NOMO-1 (cell line): ENCODE results near the gene MDM1.

ENCODE experiments used
- DNase-seq, 2 experiments: peaks; one replicate each; lab custom pipeline; 2025; ENCODE audit not compliant: unreplicated experiment in 2 of 2; lab: John Stamatoyannopoulos, UW

The MDM1 gene, protein sequence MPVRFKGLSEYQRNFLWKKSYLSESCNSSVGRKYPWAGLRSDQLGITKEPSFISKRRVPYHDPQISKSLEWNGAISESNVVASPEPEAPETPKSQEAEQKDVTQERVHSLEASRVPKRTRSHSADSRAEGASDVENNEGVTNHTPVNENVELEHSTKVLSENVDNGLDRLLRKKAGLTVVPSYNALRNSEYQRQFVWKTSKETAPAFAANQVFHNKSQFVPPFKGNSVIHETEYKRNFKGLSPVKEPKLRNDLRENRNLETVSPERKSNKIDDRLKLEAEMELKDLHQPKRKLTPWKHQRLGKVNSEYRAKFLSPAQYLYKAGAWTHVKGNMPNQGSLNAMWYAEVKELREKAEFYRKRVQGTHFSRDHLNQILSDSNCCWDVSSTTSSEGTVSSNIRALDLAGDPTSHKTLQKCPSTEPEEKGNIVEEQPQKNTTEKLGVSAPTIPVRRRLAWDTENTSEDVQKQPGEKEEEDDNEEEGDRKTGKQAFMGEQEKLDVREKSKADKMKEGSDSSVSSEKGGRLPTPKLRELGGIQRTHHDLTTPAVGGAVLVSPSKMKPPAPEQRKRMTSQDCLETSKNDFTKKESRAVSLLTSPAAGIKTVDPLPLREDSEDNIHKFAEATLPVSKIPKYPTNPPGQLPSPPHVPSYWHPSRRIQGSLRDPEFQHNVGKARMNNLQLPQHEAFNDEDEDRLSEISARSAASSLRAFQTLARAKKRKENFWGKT

DNA sequence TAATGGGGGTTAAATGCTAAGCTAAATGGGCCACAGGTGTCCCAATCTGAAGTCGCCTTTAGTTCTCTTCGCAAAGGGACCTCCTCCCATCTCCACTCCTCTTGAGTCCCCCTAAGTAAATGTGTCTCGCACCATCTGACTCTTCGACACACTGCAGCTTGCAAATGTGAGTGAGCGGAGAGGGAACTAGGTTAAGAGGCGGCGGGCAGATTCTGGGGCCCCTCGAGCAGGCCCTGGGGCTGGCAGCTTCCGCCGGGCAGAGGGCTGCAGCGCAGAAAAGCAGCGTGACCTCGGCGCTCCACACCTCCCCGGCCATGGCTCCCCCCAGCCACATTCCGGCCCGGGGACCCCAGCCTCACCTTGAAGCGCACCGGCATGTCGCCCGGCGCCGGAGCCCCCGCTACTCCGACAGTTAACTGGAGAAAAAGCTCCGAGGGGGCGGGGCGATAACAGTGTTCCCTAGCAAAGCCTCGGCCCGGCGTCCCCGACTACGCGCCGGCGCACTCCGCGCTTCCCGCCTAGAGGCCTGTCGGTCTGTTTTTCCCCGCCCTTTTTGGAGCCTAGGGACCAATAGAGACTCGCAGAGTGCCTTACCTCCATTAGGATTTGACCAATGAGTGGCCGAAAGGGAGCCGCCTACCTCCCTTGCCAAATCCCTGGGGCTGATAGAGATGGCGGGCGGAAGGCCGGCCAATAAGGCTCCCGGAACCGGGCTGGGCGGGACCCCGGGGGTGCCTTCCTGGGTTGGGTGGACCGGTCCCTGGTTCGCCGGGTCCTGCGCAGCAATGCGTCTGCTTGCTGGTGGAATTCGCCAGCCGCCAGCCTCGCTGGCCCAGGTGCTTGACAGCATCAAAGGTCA is at the start of gene MDM1:
Gene MDM1, minus strand, starts transcription at position 494 of the 859 bp plus-strand sequence. Its CDS starts 117 bp downstream, at position 377.
- peak; percentile 96 to 99 for DNase-seq

DNA sequence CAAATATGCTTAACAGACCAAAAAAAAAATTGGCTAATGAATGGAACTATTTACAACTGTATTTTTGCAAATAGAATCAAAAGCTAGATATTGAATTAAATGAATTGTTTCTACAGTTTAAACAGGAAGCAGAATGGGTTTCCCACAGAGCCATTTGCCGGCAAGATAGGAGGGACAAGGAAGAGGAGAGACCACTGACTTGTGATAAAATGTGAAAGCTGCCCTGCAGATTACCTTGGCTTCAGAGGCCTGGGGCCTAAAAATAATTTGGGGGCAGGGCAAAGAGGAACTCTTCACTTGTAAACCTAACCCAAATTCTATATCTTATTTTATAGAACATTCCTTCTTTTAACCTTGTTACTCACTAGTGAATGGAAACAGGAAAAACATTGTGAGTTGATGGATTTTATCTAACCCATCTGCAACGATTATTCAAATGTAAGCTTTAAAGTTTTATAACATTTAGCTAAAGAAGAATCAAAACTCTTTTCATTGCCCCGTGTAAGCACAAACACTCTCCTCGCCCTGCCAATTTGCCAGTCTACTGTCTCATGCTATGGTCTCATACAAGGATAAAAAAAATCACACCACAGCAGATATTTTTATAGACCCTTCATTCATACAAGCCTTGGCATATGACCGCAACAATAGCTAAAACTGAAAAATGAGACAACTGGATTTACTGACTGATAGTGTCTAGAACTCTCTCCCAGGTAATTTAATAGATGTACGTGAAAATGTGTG is 49.5 kb upstream of the MDM1 start:
- DNase-seq, result no peak

DNA sequence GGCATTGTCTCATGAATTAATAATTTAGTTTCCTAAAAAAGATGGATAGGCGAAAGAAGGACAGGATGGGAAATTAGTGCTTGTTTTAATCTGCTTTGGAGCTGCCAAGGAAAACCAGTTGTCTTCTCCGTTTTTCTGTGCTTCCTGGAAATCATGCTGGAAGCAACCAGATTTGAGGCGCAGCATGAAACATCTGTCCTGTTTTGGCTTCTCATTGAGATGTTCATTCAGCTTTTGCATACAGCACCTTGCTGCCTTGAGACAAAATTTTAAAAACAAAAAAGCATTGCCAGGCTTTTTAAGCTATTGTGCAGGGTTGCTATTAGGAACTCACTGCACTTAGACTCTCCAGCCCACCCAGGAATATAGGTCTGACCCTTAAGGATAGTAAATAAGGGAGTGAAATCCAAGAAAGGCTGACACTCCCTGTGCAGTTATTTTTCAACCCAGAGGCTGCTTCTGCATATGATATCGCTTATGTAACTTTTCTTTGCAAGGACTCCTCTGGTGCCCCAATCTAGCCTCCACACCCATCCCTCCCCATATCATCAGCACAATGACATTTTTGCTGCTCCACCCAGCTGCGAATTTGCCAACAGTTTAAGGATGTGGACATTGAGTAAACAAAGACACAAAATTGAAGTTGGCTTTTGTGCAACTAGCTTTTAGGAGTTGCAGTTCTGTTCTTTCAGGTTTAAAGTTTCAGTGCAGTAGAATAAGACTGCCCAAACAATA is 46.9 kb upstream of the MDM1 start:
- peak; percentile 71 to 85 for DNase-seq

DNA sequence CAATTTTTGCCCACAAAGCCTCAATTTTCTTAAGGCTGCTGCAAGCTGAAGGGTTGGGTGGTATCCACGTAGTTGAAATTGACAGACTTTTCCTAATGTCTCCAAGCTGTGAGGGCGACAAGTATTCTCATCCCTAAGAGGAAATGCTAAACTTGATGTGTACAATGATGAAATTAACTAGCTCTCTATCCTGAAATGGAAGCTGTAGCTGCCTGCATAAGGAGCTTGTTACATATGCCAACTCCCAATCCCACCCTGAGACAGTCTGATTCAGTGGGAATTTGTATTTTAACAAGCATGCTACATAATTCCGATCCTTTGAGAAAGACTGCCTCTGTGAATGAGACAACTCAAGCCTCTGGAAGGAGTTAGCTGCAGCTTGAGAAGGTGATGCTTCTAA is 45.7 kb upstream of the MDM1 start:
- no peak for DNase-seq

DNA sequence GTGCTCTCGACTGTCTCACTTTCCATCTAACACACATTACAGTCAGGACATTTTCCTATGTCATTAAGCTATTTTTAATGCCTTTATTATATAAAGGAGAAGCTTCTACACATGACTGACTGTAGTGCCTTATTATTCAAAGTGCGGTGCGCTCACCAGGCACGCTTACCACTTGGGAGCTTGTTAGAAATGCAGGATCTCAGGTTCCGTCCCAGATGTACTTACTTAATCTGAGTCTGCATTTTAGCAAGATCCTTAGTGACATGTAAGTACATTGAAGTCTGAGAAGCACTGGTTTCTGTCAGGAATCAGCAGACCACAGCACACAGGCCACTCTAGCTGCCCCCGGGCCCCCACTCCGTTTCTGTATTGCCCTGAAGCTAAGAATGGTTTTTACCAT is 44.7 kb upstream of the MDM1 start:
- DNase-seq, result no peak

DNA sequence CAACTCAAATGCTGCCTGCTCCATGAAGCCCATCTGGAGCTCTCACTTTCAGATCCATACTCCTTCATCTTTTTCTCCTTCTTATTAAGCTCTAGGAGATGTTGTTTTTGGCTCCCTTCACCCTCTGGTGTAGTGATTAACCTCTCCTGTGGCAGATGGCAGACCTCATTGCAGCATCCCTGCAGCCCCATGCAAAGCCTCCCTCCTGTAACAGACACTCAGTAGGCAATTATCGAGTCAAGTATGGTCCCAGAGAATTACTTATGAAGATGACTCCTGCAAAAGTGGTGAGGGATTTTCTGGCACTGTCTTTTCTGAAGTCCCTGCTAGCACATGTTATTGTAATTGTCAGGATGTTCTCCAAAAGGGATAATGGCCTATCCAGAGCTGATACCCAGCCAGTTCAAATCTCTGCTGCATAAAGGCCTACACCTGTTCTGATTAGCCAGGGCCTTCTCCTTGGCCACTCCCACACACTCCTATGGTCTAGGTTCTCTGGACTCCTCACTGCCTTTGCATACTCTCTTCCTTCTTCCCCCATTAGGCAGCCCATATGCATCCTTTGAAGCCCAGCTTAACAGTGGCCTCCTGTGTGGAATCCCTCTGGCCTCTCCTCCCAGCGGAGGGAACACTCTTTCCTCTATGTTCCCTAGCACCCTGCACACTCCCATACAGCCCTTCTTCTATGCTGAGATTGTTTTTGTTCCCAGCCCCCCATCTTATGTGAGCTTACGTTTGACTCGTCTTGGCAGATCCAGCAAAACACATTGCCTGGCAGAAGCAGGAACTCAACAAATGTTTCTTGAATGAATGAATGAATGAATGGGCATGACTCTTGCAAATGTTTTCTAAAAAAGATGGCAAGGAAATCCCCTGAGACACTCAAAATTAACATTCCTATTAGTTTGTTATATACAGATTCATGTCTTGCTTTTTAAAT is 43.9 kb upstream of the MDM1 start:
- no peak for DNase-seq

DNA sequence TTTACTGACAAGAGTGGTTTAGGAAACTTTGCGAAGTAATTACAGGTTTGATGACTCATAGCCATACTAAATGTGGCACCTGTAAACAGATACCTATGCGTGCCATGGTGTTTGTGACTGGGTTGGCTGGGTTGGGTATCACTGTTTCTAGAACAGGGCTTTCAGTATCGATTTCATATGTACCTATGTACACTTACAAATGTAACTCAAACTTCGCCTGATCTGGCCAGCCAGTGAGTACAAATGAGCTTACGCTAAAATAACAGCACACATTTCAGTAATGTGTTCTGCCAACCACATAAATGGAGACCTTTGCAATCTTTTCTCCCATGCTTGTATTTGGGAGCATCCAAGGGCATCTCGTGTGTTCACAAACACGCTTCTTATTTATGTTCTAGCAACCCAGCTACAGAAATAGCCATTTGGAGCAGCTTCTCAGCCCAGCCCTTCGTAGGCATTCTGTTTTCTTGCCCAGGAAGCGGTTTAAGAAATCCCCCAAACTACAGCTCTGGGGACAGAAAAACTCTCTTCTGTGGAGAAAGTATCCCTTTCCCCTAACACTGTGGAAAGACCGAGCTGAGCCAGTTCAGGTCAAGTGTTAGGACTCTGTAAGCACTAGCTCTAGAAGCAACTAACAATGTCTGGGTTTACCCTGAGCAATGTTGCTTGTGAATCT is 42.3 kb upstream of the MDM1 start:
- DNase-seq, result no peak

DNA sequence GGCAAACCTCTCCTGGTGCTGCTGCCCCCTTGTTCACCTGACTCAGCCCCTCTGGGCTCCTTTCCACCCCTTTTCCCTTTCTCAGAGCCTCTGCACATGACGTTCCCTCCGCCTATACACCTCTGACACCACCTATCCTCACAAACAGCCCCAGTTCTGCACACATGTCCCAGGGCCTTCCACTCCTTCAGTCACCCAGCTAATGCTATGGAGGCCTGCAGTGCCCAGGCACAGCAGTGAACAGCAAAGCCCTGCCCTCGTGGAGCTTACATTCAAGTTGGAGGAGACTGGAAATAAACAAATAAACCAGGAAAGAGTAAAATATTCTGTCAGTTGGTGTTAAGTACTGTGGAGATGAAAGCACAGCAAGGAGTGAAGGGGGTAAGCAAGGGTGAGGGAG is 38.5 kb upstream of the MDM1 start:
- no peak for DNase-seq

DNA sequence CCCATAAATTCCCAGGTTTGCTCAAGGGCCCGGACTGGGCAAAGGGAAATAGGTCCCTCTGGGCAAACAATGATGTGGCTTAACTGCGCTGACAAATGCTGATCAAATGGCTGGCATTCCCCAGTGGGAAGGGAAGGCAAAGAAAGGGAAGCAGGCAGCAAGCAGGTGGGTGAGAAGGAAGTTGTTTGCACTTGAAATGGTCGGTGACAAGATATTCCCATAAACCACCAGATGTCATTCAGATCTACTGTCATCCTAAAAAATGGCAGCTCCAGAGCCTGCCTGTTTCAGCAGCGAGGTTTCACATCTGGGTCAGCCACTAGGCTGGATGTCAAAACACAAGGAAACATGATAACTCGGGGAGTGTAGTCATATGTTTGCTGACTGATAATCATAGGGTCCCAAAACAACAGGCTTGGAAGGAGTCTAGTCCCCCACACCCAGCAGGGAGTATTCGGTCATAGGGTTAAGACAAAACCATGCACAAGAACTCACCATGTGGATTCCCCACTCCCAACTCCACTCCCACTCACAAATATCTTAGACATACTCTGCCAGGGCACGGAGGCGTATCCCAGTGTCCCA is 37.9 kb upstream of the MDM1 start:
- no peak for DNase-seq

DNA sequence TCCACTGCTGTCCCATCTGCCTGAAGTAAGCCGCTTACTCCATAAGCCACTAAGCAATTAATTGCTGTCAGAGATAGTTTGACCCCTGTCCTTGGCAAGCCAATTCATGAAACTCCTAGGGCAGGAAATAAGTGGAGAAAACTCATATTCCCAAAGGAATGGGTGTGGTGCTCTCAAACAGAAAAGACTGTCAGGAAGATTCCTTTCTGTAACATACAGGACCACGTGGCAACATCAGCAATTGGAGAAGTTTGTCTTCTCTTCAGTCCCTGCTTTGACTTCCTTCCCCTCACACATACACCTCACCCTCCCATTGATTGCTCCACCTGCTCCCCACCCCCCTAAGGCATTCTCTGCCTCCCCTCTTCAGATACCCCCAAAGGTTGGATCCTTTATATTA is 36.2 kb upstream of the MDM1 start:
- peak in 1 of 2 experiments; percentile 21 for DNase-seq

DNA sequence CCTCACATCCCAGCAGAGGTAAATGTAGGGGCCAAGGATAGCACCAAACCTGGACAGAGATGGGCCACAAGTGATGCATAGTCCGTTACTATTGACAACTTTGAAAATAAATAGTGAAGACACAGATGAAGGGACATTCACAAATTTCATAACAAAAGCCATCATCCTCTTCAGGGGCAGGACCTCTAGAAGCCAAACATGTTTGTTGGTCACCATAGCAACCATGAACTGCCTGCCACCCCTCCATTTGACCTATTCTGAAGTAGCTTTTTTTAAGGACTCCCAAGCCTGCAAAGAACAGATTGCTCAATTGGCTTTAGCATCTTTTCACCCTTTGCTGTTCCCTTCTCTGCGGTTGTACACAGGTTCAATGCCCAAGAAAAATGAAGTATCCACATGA is 35.7 kb upstream of the MDM1 start:
- DNase-seq, result peak in 1 of 2 experiments; percentile 13

DNA sequence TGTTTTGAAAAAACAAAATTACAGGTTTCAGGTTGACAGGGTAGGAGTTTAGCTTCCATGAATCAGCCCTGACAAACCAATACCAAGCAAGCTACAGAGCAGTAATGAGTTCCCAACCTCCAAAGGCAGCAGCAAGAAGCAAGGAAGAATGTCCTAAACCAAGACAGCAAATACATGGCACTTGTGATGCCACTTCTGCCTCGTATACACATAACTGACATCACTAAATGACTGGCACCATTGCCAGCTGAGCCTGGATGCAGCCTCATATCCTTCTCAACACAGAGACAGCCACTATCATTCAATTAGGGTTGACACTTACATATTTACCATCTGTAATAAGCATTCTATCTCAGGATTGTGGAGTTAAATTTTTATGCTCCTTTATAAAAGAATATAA is 35.0 kb upstream of the MDM1 start:
- DNase-seq, result no peak

DNA sequence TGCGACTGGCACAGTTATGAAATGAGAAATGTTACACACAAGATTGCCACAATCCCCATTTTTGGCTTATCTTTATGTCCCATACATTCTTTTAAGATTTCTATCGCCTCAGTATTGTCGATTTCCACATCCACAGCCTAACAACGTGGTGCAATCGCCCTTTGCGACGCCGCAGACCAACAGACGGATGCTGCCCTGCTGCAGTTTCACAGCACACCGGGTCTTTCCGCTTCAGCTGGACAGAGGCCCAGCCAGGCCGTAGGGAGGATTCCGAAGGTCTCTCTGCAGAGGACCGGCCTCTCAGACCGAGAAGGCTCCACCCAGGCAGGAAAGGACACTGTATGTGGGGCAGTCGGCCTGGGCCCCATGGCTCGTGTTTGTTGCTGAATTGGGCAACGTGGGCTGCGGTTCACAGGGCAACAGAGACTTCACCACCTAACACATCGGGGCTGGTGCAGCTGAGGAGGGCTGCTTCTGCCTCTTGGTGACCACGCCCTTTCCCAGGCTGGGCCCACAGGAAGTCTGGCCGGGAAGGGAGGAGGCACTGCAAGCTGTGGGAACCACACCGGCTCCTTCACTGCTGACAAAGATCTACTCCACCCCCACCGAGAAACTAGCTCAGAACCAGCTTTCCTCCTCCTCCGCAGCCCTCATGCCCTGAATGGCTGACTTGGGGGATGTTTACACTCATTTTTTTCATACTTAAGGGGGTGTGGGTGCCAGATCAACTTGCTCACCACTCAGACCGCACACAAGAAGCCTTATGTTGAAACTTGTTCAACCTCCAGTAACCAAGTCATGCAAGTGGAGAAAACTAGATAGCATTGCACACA is 32.9 kb upstream of the MDM1 start:
- peak; percentile 96 to 99 for DNase-seq

DNA sequence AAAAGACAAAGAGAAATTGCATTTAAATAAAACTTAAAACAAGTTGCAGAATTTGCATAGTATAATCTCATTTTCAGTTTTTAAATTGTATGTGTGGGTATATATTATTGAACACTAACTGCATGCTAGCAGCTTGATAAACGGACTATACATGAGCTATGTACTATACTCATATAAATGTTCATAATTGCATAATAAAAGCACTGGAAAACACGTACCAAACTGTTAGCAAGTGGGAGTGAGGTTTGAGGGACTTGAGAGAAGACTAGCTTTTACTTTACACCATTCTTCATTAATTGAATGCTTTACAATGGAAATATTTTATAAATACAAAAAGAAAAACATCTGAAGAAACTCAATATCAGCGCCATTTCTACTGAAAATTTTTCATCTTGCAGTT is 32.2 kb upstream of the MDM1 start:
- DNase-seq, result no peak

DNA sequence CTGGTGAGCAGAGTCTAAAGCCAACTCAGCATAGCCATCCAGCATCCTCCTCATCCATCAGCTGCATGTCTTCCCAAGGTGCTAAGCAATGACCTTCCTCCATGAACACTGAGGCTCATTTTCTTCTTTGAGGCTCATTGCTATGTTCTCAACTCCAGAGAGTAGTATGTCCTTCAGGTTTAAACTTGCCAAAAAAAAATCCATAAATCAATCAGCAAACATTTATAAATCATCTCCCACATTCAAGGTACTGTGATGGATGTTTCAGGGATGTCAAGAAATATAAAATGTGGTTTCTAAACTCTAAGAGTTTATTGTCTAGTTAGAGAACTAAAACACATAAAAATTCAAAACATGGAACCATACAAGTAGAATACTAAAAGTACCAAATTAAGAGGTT is 29.8 kb upstream of the MDM1 start:
- no peak for DNase-seq

DNA sequence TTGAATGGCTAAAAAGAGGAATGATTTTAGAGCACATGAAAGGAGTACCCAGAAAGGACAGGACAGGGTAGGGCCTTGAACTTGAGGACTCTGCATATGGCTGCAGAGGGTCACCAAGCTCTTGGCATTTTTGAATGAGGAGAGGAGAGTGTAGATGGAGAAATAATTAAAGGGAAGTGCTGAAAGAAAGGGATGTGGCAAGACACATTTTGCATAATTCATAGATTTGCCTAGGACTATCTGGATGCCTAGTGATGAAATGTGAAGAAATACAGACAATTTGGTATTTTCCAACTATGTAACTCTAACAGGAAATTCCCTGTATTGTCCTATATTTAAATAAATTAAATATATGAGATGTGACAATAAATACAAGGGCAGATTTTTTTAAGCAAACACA is 27.5 kb upstream of the MDM1 start:
- DNase-seq, result peak; percentile 81 to 82
